ENCODE data around the gene GOSR2.

The GOSR2 gene

DNA sequence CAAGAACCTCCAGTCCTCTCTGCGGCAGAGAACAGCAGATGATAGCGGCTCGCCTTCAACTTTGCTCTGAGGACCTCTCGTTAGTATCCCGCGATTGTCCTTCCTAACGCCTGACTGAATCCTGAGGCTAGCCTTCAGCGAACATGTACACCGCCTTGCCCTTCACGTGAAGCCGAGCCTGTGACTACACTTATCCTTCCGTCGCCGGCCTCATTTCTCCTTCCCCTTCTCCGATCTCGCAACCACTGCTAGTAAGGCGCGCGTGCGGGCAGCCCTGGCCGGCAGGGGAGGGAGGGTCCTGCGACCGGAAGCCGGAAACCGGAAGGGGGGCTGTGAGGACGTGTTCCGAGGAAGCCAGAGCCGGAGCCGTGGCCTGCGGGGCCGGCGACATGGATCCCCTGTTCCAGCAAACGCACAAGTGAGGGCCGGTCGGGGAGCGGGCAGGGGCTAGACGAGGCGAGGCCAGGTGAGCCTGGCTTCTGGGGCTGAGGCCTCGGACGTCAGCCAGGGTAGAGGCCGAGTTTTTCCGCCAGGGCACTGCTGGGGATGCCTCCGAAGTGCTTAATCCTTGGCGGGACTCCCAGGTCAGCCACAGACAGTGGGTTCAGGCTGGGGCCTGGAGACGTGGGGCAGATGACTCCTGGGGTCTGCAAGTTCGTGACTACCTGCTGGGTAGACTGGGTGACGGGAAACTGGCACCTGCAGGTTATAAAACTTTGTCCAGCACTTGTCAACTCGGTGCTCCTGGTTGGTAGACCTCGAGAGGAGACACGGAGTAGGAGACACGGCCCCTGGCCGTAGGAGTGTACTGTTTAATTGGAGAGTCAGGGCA, at the start of gene GOSR2:
TSS of gene GOSR2 (plus strand) at position 357 of the 832 bp plus-strand sequence. CDS start at position 390, 33 bp downstream.
- peak; percentile 95 for DNase-seq

- no peak for DNase-seq
Measured at GRCh38 chr17:46873941-46874645, 48.9 kb upstream of the GOSR2 start.

- DNase-seq, result no peak
Measured at GRCh38 chr17:46874906-46875305, 48.1 kb upstream of the GOSR2 start.

GRCh38 chr17:46875849-46876352, 47.1 kb upstream of the GOSR2 start:
- DNase-seq, result no peak

DNA sequence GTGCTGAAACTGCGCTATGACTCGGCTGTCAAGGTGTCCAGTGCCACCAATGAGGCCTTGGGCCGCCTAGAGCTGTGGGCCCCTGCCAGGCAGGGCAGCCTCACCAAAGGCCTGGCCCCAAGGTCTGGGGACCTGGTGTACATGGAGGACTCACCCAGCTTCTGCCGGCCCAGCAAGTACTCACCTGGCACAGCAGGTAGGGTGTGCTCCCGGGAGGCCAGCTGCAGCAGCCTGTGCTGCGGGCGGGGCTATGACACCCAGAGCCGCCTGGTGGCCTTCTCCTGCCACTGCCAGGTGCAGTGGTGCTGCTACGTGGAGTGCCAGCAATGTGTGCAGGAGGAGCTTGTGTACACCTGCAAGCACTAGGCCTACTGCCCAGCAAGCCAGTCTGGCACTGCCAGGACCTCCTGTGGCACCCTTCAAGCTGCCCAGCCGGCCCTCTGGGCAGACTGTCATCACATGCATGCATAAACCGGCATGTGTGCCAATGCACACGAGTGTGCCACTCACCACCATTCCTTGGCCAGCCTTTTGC, 46.5 kb upstream of the GOSR2 start:
- DNase-seq, result no peak

- no peak for DNase-seq
Measured at GRCh38 chr17:46876926-46877325, 46.0 kb upstream of the GOSR2 start.

- no peak for DNase-seq
Measured at GRCh38 chr17:46877466-46877865, 45.5 kb upstream of the GOSR2 start.

DNA sequence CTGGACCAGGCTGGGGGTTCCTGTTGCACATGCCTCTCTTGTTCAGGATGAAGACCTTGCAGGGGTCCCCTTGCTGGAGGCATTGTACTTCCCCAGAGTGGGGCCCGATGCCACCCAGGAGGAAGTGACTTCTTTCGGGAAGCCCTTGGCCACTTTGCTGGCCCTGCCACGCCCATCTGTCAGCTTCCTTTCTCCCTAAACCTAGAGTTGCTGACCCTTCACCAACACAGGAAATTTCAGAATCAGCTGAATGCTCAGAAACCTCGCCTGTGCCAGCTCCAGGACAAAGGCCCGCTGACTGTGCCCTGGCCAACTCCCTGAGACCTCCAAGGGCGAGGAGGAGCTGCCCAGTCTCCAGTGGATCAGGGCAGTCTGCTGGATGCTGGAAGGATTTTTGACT, 44.9 kb upstream of the GOSR2 start:
- DNase-seq, result no peak

- DNase-seq, result no peak
Measured at GRCh38 chr17:46879101-46879500, 43.9 kb upstream of the GOSR2 start.

- no peak for DNase-seq
Measured at GRCh38 chr17:46881015-46881414, 41.9 kb upstream of the GOSR2 start.

DNA sequence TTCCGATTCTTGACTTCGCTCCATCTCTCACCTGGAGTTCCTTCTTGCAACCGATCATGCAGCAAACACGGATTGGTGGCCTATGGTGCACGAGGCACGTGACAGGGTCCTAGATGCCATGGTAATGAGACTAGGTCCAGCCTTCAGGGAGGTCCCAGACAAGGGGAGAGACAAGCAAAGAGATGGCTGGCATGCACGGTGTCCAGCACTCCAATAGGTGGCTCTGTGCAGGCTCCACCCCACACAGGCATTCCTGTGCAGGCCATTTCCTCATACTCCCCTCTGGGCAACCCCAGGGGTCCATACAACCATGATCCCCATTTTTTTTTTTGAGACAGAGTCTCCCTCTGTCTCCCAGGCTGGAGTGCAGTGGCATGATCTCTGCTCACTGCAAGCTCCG, 40.3 kb upstream of the GOSR2 start:
- DNase-seq, result no peak

GRCh38 chr17:46883871-46884520, 39.0 kb upstream of the GOSR2 start:
- DNase-seq, result no peak

DNA sequence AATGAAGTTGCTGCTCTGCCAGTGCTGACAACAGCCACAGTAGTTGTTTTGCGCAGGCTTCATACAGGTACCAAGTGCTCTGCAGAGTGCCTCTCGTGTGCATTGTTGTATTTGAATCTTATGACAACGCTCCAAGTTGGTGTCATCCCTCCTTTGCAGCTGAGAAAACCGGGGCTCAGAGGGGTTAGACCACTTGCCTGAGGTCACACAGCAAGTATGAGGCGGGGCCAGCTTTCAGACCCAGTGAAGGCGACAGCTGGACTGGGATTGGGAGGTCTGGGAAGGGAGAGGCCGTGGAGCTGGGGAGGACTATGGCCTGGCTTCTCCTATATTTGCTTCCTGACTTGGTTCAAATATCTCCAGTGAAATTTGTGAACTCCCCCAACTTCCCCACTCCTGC, 38.4 kb upstream of the GOSR2 start:
- DNase-seq, result no peak

- no peak for DNase-seq
Measured at GRCh38 chr17:46885415-46886309, 37.3 kb upstream of the GOSR2 start.

DNA sequence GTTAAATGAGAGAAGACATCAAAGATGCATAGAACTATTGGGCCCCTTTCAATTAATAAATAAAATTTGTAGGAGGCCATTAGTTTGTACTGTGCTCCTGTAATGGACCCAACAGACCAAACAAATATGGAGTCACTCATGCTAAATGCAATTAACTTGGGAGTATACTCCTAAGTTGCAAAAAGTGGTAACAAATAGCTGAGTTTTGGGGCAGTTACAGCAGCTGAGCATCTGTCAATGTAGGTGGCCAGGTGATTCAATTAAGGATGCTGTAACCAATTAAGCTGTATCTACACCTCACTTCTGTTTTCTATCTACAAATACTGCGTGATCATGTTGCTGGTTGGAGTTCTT, 36.7 kb upstream of the GOSR2 start:
- no peak for DNase-seq

GRCh38 chr17:46887717-46888116, 35.2 kb upstream of the GOSR2 start:
- DNase-seq, result no peak

- DNase-seq, result no peak
Measured at GRCh38 chr17:46888727-46889126, 34.2 kb upstream of the GOSR2 start.

DNA sequence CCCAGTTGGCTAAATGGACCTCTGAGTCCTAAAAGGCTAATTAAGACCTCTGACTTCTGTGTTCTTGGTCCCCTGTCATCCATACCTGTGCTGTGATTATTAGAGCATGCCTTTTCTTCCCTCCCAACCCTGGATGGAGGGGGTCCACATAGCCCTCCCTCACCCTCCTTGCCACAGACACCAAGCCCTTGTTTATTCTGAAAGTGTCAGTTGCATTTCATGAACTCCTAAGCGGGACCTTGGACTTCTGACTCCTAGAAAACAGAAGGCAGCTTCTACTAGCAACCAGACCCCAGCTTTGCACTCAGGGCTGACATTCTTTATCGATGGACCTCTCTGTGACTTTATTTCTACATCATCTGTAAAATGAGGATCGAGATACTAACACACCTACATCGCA, 33.4 kb upstream of the GOSR2 start:
- DNase-seq, result no peak

DNA sequence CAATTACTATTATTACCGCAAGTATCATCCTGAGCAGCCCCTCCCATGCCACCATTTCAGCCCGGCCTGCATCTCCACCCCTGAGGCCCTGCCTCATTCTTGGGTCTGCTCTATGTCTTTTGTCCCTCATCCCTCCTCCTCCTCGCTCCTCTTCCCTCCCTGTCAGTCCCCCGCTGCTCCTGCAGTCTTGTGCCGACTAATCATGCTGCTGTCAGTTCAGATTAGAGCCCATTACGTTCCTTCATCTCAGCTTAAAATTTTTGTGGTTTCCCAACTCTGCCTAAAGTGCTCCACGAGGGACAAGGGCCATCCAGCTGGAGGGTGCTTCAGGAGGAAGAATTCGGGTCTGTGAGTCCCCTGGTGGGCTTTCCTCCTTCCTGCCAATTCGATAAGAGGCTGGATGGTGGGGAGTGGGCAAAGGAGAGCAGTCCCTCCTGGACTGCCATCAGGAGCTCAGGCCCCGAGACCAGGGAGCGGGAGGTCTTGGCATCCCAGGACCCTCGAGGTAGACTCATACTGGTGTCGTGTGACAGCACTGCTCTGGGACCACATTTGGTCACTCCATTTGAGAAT, 32.9 kb upstream of the GOSR2 start:
- no peak for DNase-seq

DNA sequence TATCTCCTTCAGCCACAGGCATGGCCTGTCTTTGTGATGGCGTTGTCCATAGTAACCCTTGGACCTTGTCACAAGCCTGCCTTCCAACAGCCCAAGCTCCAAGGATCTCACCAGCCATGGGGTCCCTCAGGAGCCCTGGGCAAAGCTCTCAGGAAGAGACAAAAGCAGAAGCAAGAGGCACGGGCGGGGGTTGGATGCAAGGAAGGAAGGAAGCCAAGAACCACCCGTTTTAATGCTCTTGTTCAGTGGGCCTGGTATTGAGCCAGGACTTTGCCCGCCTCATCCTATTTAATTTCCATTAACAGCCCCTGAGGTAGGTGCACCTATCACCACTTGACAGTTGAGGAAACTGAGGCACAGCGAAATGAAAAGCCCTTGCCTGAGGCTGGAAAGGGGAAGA, 32.3 kb upstream of the GOSR2 start:
- DNase-seq, result peak; percentile 44

DNA sequence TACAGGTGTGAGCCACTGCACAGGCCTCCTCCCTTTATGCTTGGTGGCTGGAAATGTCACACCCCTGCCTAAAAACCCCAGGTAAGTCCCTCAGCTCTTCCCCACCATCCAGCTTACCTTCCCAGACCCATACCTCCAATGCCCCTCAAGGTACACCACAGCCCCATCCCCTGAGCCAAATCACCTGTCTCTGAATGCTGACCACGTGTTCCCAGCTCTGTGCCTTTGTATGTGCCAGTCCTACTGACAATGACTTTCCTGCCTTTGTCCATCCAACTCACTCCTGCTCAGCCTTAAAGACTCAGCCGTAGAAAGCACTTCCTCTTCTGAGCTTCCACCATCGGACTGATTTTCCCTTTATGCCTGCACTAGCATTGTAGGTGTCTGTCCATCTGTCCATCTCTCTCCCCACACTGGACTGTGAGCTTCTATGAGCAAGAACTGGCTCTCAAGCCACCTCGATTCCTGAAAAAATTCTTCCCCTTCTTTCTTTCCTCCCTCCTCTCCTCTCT, 30.7 kb upstream of the GOSR2 start:
- DNase-seq, result no peak

- DNase-seq, result no peak
Measured at GRCh38 chr17:46894024-46894423, 28.9 kb upstream of the GOSR2 start.

Data from GDM1 (cell line).